Gastroesophageal sphincter (tissue), 3 donors: ENCODE results near the gene KAZN.

ENCODE experiments used
- CTCF ChIP-seq, 4 experiments: fragments of 200-600 bp in 2 of 4; fragments of 450-650 bp in 2 of 4; sonication (generic) in 1 of 4; IDR thresholded peaks; one replicate each; pipeline ENCODE4 v1.5.1; 2017 to 2019; ENCODE audit warnings: antibody characterized with exemption in 4 of 4, mild to moderate bottlenecking in 2 of 4, moderate library complexity in 2 of 4
- POLR2A ChIP-seq, 2 donors: fragments of 450-650 bp; IDR thresholded peaks; one replicate each; pipeline ENCODE4 v1.6.1; 2017; ENCODE audit warnings: antibody characterized with exemption in 2 of 2, mild to moderate bottlenecking in 2 of 2, moderate library complexity in 1 of 2

- TF ChIP-seq CTCF (IDR thresholded peaks at IDR 0.05), result no peak
- no peak for TF ChIP-seq POLR2A (IDR thresholded peaks at IDR 0.05)
Observed at GRCh38 chr1:14733779-14734140, 135.3 kb downstream of the KAZN start.
